ENCODE measurements around the gene C2orf72.

DNA sequence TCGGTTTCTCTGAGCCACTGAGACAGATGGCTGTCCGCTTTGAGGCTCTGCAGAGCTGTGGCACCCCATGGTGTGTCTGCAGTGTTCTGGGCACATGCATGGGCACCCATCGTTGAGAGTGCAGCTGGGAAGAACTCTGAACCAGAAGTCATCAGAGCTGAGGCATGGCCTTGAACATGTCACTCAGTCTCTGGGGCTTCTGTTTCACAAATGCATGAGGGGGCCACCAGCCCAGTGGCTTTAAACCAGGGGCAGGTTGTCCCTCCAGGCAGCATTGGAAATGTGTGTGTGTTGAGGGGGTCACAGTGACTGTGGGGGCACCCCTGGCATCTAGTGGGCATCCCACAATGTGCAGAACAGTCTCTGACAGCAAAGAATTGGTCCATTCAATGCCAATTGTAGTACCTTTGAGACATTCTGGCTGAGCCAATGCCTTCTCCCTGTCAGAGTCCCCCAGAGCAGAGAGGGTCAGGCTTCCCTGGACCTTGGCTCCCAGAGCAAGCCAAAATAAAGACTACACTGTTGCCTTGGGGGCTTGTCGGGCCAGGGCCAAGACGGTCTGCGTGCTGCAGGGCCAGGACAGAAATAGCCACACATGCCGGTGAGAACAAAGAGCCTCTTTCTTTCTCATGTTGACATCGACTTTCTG, 10.1 kb downstream of the C2orf72 start:
- TF ChIP-seq, protein P1, sequence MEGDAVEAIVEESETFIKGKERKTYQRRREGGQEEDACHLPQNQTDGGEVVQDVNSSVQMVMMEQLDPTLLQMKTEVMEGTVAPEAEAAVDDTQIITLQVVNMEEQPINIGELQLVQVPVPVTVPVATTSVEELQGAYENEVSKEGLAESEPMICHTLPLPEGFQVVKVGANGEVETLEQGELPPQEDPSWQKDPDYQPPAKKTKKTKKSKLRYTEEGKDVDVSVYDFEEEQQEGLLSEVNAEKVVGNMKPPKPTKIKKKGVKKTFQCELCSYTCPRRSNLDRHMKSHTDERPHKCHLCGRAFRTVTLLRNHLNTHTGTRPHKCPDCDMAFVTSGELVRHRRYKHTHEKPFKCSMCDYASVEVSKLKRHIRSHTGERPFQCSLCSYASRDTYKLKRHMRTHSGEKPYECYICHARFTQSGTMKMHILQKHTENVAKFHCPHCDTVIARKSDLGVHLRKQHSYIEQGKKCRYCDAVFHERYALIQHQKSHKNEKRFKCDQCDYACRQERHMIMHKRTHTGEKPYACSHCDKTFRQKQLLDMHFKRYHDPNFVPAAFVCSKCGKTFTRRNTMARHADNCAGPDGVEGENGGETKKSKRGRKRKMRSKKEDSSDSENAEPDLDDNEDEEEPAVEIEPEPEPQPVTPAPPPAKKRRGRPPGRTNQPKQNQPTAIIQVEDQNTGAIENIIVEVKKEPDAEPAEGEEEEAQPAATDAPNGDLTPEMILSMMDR (IDR thresholded peaks at IDR 0.05), result no peak
- no peak for TF ChIP-seq POLR2A (IDR thresholded peaks at IDR 0.05)
